GM23248 (cell line): ENCODE results near the gene RNF217.

Source experiments
- EZH2 ChIP-seq: fragments of 200-600 bp; sonication (generic); IDR thresholded peaks from 2 replicates; pipeline ENCODE4 v1.6.1; 2018; ENCODE audit warnings: antibody characterized with exemption, mild to moderate bottlenecking; ENCODE audit not compliant: insufficient read depth, poor library complexity, severe bottlenecking
- EZH2phosphoT487 ChIP-seq: fragments of 200-600 bp; sonication (generic); IDR thresholded peaks from 2 replicates; pipeline ENCODE4 v1.6.1; 2018; ENCODE audit warnings: antibody characterized with exemption, moderate library complexity, mild to moderate bottlenecking, low read depth; ENCODE audit not compliant: insufficient read depth

- no peak for TF ChIP-seq EZH2phosphoT487
- TF ChIP-seq EZH2: no peak
Observed at GRCh38 chr6:125101631-125102030, 139.4 kb downstream of the RNF217 start.
